Measurements from ENCODE around the gene PRKRIP1. TPM values are rescaled to one million over a fixed set of nuclear protein-coding genes. Genes with fewer than 3 reads are reported as not detected.
"Not testable (repeated sequence)": the region's sequence is repeated elsewhere in the genome, so short reads cannot be mapped to it uniquely, and the experiment has no call there.

Gene PRKRIP1
- total RNA-seq, 2 donors from 2014 or later = 12.9 to 19.7 TPM

GRCh38 chr7:102469972-102470825, 74.0 kb downstream of the PRKRIP1 start:
- intact Hi-C loops (cut with DNase I) = no loop called here
- ATAC-seq = no peak
- DNase-seq = peak; percentile 20

DNA sequence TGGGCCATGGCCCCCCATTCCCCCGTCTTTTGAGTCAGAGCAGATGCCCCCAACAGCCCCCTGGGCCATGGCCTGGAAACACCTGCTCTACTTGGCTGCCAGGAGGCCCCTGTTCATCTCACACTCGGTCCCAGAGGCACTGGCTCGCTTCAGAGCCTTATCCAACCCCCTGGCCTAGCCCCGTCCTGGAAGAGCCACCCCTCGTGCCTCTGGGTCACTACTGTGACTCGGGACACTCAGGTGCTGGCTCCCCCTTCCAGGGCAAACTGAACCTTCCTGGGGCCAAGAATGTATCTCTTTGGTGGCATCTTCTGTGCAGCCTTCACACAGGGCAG, 75.6 kb downstream of the PRKRIP1 start:
- DNase-seq = peak; percentile 14
- no peak for ATAC-seq

GRCh38 chr7:102472126-102473041, 76.2 kb downstream of the PRKRIP1 start:
- DNase-seq (peak; percentile 18), ATAC-seq (no peak)
- intact Hi-C loops (cut with DNase I) = no loop called here

More for the DNA sequence above, 75.6 kb downstream of the PRKRIP1 start:
- intact Hi-C loops (cut with DNase I) = no loop called here

- intact Hi-C loops (cut with DNase I) = no loop called here
- no peak for ATAC-seq
- DNase-seq = peak; percentile 12
These were observed 77.3 kb downstream of the PRKRIP1 start for GRCh38 chr7:102473271-102473991.

GRCh38 chr7:102474116-102474515, 78.0 kb downstream of the PRKRIP1 start:
- intact Hi-C loops (cut with DNase I); ATAC-seq: not testable (repeated sequence)
- DNase-seq = peak; percentile 10

DNA sequence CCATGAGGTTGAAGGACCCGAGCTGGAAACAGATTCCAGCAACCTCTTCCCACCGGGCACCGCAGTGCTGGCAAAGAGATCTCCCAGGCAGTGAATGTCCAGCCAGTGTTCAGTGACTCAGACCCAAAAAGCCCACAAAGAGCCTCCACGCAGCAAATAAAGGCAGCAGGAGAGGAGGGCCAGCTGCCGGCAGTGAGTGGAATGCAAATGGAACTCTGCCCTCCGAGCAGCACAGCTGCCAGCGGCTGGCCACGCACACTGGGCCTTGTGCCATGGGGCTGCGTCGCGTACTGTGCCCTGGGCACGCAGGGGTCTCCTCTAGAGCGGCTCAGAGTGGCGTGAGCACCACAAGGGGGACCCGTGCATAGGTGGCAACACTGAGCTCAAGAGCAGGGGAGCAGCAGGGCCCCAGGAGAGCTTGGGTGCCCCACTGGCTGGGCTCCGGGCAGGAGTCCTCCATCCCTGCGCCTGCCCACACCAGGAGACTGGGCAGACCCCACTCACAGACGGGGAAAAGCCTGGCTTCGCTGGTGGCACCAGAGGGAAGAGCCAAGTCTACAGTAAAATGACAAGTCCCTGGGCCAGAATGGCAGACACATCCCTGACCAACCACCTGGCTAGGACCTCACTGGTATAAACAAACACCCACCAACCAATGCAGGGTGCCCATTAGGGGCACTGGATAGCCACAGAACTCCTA, 78.7 kb downstream of the PRKRIP1 start:
- DNase-seq; intact Hi-C loops (cut with DNase I); ATAC-seq: not testable (repeated sequence)

Small RNA genes within 50 kb of the gene (microRNA-seq; reads per million reads assigned to microRNA genes)
- gene MIR4467 = 0 to 0.27 reads per million in 2 donors
- 0 reads per million in 2 donors for gene MIR5090
- gene MIR548O = 0 reads per million in 2 donors

Other genes with a start within 250 kb of the PRKRIP1 start
- 1 to 10 TPM; 2.4 to 3.0 TPM for gene SH2B2, start 109.5 kb upstream of the PRKRIP1 start, total RNA-seq
- gene SPDYE6, start 39.9 kb upstream of the PRKRIP1 start, total RNA-seq = not detected
- 10 to 100 TPM in 1 of 2 donors, 1 to 10 TPM in 1; 6.0 to 12.1 TPM for gene ORAI2, start 37.2 kb downstream of the PRKRIP1 start, total RNA-seq
- 1 to 10 TPM; 7.1 to 7.2 TPM for gene ALKBH4, start 68.5 kb downstream of the PRKRIP1 start, total RNA-seq
- 10 to 100 TPM in 1 of 2 donors, 1 to 10 TPM in 1; 9.8 to 12.2 TPM for gene LRWD1, start 68.6 kb downstream of the PRKRIP1 start, total RNA-seq
- 10 to 100 TPM; 42.9 to 52.7 TPM for gene POLR2J, start 82.6 kb downstream of the PRKRIP1 start, total RNA-seq
- 10 to 100 TPM in 1 of 2 donors, 1 to 10 TPM in 1; 3.2 to 14.3 TPM for gene RASA4B, start 121.4 kb downstream of the PRKRIP1 start, total RNA-seq
- 1 to 10 TPM; 2.9 to 3.1 TPM for gene UPK3BL2, start 147.3 kb downstream of the PRKRIP1 start, total RNA-seq
- gene SPDYE2, start 154.9 kb downstream of the PRKRIP1 start, total RNA-seq = not detected
- gene POLR2J3, start 176.2 kb downstream of the PRKRIP1 start, total RNA-seq = 10 to 100 TPM in 1 of 2 donors, 1 to 10 TPM in 1; 9.2 to 14.6 TPM
- 10 to 100 TPM; 16.2 to 33.5 TPM for gene RASA4, start 220.4 kb downstream of the PRKRIP1 start, total RNA-seq
- 10 to 100 TPM in 1 of 2 donors, 1 to 10 TPM in 1; 8.3 to 19.2 TPM for gene UPK3BL1, start 246.4 kb downstream of the PRKRIP1 start, total RNA-seq

Data from left cardiac atrium (tissue), 4 donors.